KMS-11 (cell line): ENCODE measurements around the gene MEP1B.

ENCODE experiments used
- H2AFZ ChIP-seq: fragments of 200-600 bp; sonication (generic); 2 replicates; pipeline ENCODE4 v1.6.1; 2016; ENCODE audit warnings: antibody characterized with exemption, mixed run types, low read depth
- H3K27ac ChIP-seq: fragments of 200-600 bp; sonication (generic); 2 replicates; pipeline ENCODE4 v1.6.1; 2016; ENCODE audit warnings: mild to moderate bottlenecking, mixed run types
- H3K27me3 ChIP-seq: fragments of 200-600 bp; sonication (generic); 2 replicates; pipeline ENCODE4 v1.6.1; 2017; ENCODE audit warnings: mild to moderate bottlenecking, low read depth, mixed run types, moderate library complexity; ENCODE audit not compliant: insufficient read depth
- H3K36me3 ChIP-seq: fragments of 200-600 bp; sonication (generic); 2 replicates; pipeline ENCODE4 v1.6.1; 2017; ENCODE audit warnings: mild to moderate bottlenecking, mixed run types; ENCODE audit not compliant: insufficient read depth
- H3K4me1 ChIP-seq: fragments of 200-600 bp; sonication (generic); 2 replicates; pipeline ENCODE4 v1.6.1; 2016; ENCODE audit warnings: mild to moderate bottlenecking, low read depth, mixed run types; ENCODE audit not compliant: poor library complexity, severe bottlenecking
- H3K4me2 ChIP-seq: fragments of 200-600 bp; sonication (generic); 2 replicates; pipeline ENCODE4 v1.7.0; 2016; ENCODE audit warnings: mild to moderate bottlenecking, mixed run types
- H3K4me3 ChIP-seq: fragments of 200-600 bp; sonication (generic); IDR thresholded peaks from 2 replicates; pipeline ENCODE4 v1.6.1; 2017; ENCODE audit warnings: low read depth, low read length, mixed read lengths; ENCODE audit not compliant: insufficient read depth
- H3K79me2 ChIP-seq: fragments of 200-600 bp; sonication (generic); 2 replicates; pipeline ENCODE4 v1.6.1; 2016; ENCODE audit warnings: low read depth, mixed run types; ENCODE audit not compliant: insufficient read depth
- H3K9ac ChIP-seq: fragments of 200-600 bp; sonication (generic); 2 replicates; pipeline ENCODE4 v1.6.1; 2016; ENCODE audit warnings: mild to moderate bottlenecking, mixed run types
- H4K20me1 ChIP-seq: fragments of 200-600 bp; sonication (generic); 2 replicates; pipeline ENCODE4 v1.6.1; 2016; ENCODE audit warnings: mild to moderate bottlenecking, mixed run types; ENCODE audit not compliant: insufficient read depth
- CTCF ChIP-seq: fragments of 200-600 bp; sonication (generic); conservative IDR thresholded peaks from 2 replicates; pipeline ENCODE4 v1.6.1; 2017; ENCODE audit warnings: low read depth, mild to moderate bottlenecking, antibody characterized with exemption, low read length, moderate library complexity, mixed read lengths

Gene MEP1B

GRCh38 chr18:32189790-32190189 lies at the start of gene MEP1B:
TSS of gene MEP1B (plus strand) at chr18:32190039. CDS start at chr18:32190071, 32 bp downstream.
- no peak within 1 kb of the TSS for H3K27ac ChIP-seq
- H3K27me3 ChIP-seq, result no peaks in the 10 kb centered on the region
- H3K9ac ChIP-seq, result no peak within 1 kb of the TSS
- H3K4me3 ChIP-seq, result no peak within 1 kb of the TSS
- no peak within 1 kb of the TSS for H3K4me2 ChIP-seq
- no peaks in the 10 kb centered on the region for H3K4me1 ChIP-seq
- H3K36me3 ChIP-seq, result no peaks in the 10 kb centered on the region
- H4K20me1 ChIP-seq, result no peaks in the 10 kb centered on the region
- no peaks in the 10 kb centered on the region for H3K79me2 ChIP-seq
- no peak within 1 kb of the TSS for H2AFZ ChIP-seq
- no peak for TF ChIP-seq CTCF

GRCh38 chr18:32148185-32148870 lies 41.5 kb upstream of the MEP1B start:
- Histone ChIP-seq H2AFZ (no peak overlapping the region), H3K27ac (no peak overlapping the region), H3K36me3 (no peaks in the 10 kb centered on the region), H3K4me1 (peaks cover 7% of the 10 kb centered on the region), H3K4me3 (no peak overlapping the region), H3K9ac (no peak overlapping the region), H3K79me2 (no peaks in the 10 kb centered on the region), H4K20me1 (no peaks in the 10 kb centered on the region), H3K27me3 (no peaks in the 10 kb centered on the region), H3K4me2 (no peak overlapping the region)
- no peak for TF ChIP-seq CTCF

- Histone ChIP-seq H3K4me2 (no peak overlapping the region), H2AFZ (no peak overlapping the region), H3K36me3 (no peaks in the 10 kb centered on the region), H3K4me3 (no peak overlapping the region), H3K27ac (no peak overlapping the region), H4K20me1 (no peaks in the 10 kb centered on the region), H3K4me1 (peaks cover 11% of the 10 kb centered on the region), H3K27me3 (no peaks in the 10 kb centered on the region), H3K79me2 (no peaks in the 10 kb centered on the region), H3K9ac (no peak overlapping the region)
- no peak for TF ChIP-seq CTCF
Observed at GRCh38 chr18:32152705-32153448, 37.0 kb upstream of the MEP1B start.

GRCh38 chr18:32156855-32157254 lies 33.0 kb upstream of the MEP1B start:
- Histone ChIP-seq H3K4me1 (peaks cover 12% of the 10 kb centered on the region), H3K27me3 (no peaks in the 10 kb centered on the region), H3K79me2 (no peaks in the 10 kb centered on the region), H3K9ac (no peak overlapping the region), H3K27ac (no peak overlapping the region), H3K4me2 (no peak overlapping the region), H3K4me3 (no peak overlapping the region), H2AFZ (no peak overlapping the region), H3K36me3 (no peaks in the 10 kb centered on the region), H4K20me1 (no peaks in the 10 kb centered on the region)
- TF ChIP-seq CTCF, result no peak
